GM18519 (cell line): ENCODE results near the gene CTDP1.

Source experiments
- ATAC-seq: cut with Tn5 transposase; IDR thresholded peaks from one replicate; pipeline ENCODE4 v1.9.1; 2021; ENCODE audit warnings: mild to moderate bottlenecking, moderate library complexity; ENCODE audit not compliant: unreplicated experiment, low FRiP score

The CTDP1 gene

GRCh38 chr18:79695856-79696850 is 16.6 kb downstream of the CTDP1 start:
- ATAC-seq = no peak

GRCh38 chr18:79697178-79697577 is 17.6 kb downstream of the CTDP1 start:
- ATAC-seq = no peak

GRCh38 chr18:79697976-79698375 is 18.4 kb downstream of the CTDP1 start:
- ATAC-seq = no peak

- no peak for ATAC-seq
Measured at GRCh38 chr18:79698668-79699335, 19.2 kb downstream of the CTDP1 start.

GRCh38 chr18:79699653-79700052 is 20.1 kb downstream of the CTDP1 start:
- no peak for ATAC-seq

- ATAC-seq = no peak
Measured at GRCh38 chr18:79702906-79703305, 23.3 kb downstream of the CTDP1 start.

- ATAC-seq = no peak
Measured at GRCh38 chr18:79704631-79705030, 25.0 kb downstream of the CTDP1 start.

GRCh38 chr18:79705272-79705671 is 25.7 kb downstream of the CTDP1 start:
- ATAC-seq = no peak

- no peak for ATAC-seq
Measured at GRCh38 chr18:79706006-79706405, 26.4 kb downstream of the CTDP1 start.

GRCh38 chr18:79706658-79707057 is 27.1 kb downstream of the CTDP1 start:
- ATAC-seq = no peak

GRCh38 chr18:79707239-79707638 is 27.6 kb downstream of the CTDP1 start:
- ATAC-seq = no peak

- no peak for ATAC-seq
Measured at GRCh38 chr18:79707671-79708070, 28.1 kb downstream of the CTDP1 start.

GRCh38 chr18:79708412-79708811 is 28.8 kb downstream of the CTDP1 start:
- ATAC-seq = no peak

GRCh38 chr18:79712206-79712857 is 32.7 kb downstream of the CTDP1 start:
- ATAC-seq = no peak

GRCh38 chr18:79713341-79713740 is 33.7 kb downstream of the CTDP1 start:
- no peak for ATAC-seq

- ATAC-seq = no peak
Measured at GRCh38 chr18:79714531-79715240, 35.1 kb downstream of the CTDP1 start.

- ATAC-seq = no peak
Measured at GRCh38 chr18:79715280-79715679, 35.7 kb downstream of the CTDP1 start.

GRCh38 chr18:79717059-79717458 is 37.5 kb downstream of the CTDP1 start:
- ATAC-seq = no peak

GRCh38 chr18:79717555-79718074 is 38.0 kb downstream of the CTDP1 start:
- no peak for ATAC-seq

GRCh38 chr18:79718126-79718525 is 38.5 kb downstream of the CTDP1 start:
- no peak for ATAC-seq
